ENCODE measurements around the gene KRTAP4-7. TPM values are rescaled to one million over a fixed set of nuclear protein-coding genes. Genes with fewer than 3 reads are reported as not detected.
"Not testable (repeated sequence)": the region's sequence is repeated elsewhere in the genome, so short reads cannot be mapped to it uniquely, and the experiment has no call there.

The KRTAP4-7 gene
- total RNA-seq, 4 donors from 2014 or later = not detected

DNA sequence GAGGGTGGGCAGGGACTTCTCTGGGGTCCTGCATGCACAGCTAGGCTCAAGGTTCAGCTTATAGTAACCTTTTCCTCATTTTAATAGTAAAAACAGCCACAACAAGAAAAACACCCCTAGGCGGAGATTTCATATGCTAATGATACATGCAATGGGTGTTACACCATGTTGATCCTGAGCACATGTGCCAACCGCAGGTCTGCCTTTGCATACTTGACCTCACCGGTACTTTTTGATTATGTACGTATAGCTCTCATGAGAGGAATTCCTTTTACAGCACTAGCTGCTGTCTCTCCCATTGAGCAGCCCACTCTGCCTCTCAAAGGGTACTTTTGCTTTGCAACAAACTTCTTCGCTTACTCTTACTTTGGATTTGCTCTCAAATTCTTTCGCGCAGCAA lies 12.1 kb downstream of the KRTAP4-7 start:
- TF ChIP-seq POLR2A (IDR thresholded peaks at IDR 0.05) = no peak
- TF ChIP-seq, protein P1, sequence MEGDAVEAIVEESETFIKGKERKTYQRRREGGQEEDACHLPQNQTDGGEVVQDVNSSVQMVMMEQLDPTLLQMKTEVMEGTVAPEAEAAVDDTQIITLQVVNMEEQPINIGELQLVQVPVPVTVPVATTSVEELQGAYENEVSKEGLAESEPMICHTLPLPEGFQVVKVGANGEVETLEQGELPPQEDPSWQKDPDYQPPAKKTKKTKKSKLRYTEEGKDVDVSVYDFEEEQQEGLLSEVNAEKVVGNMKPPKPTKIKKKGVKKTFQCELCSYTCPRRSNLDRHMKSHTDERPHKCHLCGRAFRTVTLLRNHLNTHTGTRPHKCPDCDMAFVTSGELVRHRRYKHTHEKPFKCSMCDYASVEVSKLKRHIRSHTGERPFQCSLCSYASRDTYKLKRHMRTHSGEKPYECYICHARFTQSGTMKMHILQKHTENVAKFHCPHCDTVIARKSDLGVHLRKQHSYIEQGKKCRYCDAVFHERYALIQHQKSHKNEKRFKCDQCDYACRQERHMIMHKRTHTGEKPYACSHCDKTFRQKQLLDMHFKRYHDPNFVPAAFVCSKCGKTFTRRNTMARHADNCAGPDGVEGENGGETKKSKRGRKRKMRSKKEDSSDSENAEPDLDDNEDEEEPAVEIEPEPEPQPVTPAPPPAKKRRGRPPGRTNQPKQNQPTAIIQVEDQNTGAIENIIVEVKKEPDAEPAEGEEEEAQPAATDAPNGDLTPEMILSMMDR (IDR thresholded peaks at IDR 0.05) = no peak
- intact Hi-C loops (cut with DNase I) = no loop called here
- H3K27me3 ChIP-seq = peaks cover 0 to 5% (median 0%) of the 10 kb centered on the region in 4 donors
- no peak for DNase-seq
- H3K4me1 ChIP-seq = no peaks in the 10 kb centered on the region
- H3K36me3 ChIP-seq = no peaks in the 10 kb centered on the region
- 89 to 90% methylated on average over 7 of the region's 7 CpGs for WGBS, 2 donors
- no peak overlapping the region for H3K4me3 ChIP-seq
- H3K27ac ChIP-seq = no peak overlapping the region
- H3K9me3 ChIP-seq = no peaks in the 10 kb centered on the region

DNA sequence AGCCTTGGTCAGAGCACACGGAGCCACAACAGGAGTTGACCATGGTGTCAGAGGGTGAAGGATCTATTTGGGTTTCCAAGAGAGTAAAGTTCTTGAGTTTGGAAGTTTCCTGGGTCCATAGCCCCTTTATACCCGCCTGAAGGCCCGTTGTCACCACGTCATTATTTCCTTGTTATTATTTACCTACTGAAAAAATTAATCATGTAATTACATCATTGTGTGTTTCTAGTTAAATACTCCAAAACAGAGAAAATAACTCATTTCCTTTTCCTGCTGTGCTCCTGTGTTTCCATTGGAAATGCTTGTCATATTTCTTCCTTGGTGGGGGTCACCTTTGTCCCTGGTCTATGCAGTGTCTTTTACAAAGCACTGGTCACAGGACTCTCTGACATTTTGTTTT lies 14.1 kb downstream of the KRTAP4-7 start, which contains the start of gene KRTAP4-8:
Gene KRTAP4-8, minus strand, starts transcription at position 101 of the 400 bp plus-strand sequence. Its CDS starts 58 bp downstream, at position 43.
- intact Hi-C loops (cut with DNase I) = no loop called here
- Histone ChIP-seq H3K4me1 (no peaks in the 10 kb centered on the region), H3K36me3 (no peaks in the 10 kb centered on the region), H3K27ac (no peak within 1 kb of the TSS), H3K4me3 (no peak within 1 kb of the TSS), H3K9me3 (no peaks in the 10 kb centered on the region), H3K27me3 (peaks cover 0 to 5% (median 0%) of the 10 kb centered on the region in 4 donors)
- no peak for DNase-seq
- TF ChIP-seq, protein P1 (IDR thresholded peaks at IDR 0.05) = no peak
- no peak for TF ChIP-seq POLR2A (IDR thresholded peaks at IDR 0.05)
- WGBS, 2 donors = 59 to 60% methylated on average over 4 of the region's 4 CpGs

DNA sequence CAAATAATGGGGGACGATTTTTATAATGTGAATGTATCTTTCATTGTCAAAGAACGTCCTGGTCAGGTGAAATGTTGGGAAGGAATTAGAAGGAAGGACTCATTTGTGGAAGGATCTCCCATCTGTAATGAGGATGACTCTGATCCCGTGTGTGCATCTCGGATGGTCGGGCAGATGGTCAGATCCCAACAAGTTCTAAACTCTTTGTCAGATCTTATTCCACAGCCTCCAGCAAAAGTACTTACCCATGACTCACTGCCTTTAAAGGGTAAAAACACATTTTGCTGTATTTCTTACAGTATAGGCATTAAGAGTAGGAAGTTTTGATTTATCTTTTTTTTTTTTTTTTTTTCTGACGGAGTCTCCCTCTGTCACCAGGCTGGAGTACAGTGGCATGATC lies 14.5 kb downstream of the KRTAP4-7 start:
- DNase-seq = no peak
- 41 to 45% methylated on average over 6 of the region's 6 CpGs for WGBS, 2 donors
- Histone ChIP-seq H3K36me3 (no peaks in the 10 kb centered on the region), H3K27ac (no peak overlapping the region), H3K4me3 (no peak overlapping the region), H3K4me1 (no peaks in the 10 kb centered on the region), H3K9me3 (no peaks in the 10 kb centered on the region), H3K27me3 (peaks cover 0 to 5% (median 0%) of the 10 kb centered on the region in 4 donors)
- intact Hi-C loops (cut with DNase I) = no loop called here
- TF ChIP-seq POLR2A (IDR thresholded peaks at IDR 0.05) = no peak
- TF ChIP-seq, protein P1 (IDR thresholded peaks at IDR 0.05) = no peak

DNA sequence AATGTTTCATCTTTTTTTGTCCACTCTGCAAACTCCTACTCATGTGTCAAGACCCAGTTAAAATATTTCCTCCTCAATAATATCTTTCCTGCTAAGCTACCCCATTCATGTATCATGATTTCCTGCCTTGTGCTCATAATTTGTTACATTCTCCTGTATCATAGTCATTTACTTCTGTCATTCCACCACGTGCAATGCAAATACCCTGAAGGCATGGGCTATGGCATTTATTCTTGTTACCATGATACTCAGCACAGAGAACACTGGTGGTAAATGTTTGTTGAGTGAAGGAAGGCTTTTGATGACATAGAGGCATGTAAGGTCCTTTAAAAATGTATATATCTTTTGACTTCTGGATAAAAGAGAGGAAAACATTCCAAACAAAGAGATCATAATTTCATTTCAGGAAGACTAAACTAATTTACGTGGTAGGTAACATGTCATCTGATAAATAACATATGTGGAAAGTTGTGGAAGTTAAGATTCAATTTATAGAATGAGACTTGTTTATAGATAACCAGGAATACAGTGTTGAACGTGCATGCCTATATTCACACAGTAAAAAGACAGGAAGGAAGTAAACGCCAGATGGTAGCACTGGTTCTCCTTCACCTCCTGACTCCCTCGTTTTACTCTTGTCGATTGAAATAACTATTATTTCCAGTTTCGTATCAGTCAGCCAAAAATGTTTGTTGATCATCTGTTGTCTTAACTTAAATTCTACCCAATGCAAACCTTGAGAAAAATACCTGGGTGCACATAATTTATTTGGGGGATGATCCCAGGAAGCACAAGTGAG lies 15.9 kb downstream of the KRTAP4-7 start:
- H3K9me3 ChIP-seq; H3K4me3 ChIP-seq; DNase-seq; intact Hi-C loops (cut with DNase I); H3K27ac ChIP-seq; H3K36me3 ChIP-seq; H3K4me1 ChIP-seq; H3K27me3 ChIP-seq: not testable (repeated sequence)
- 45 to 58% methylated on average over 7 of the region's 7 CpGs for WGBS, 2 donors

DNA sequence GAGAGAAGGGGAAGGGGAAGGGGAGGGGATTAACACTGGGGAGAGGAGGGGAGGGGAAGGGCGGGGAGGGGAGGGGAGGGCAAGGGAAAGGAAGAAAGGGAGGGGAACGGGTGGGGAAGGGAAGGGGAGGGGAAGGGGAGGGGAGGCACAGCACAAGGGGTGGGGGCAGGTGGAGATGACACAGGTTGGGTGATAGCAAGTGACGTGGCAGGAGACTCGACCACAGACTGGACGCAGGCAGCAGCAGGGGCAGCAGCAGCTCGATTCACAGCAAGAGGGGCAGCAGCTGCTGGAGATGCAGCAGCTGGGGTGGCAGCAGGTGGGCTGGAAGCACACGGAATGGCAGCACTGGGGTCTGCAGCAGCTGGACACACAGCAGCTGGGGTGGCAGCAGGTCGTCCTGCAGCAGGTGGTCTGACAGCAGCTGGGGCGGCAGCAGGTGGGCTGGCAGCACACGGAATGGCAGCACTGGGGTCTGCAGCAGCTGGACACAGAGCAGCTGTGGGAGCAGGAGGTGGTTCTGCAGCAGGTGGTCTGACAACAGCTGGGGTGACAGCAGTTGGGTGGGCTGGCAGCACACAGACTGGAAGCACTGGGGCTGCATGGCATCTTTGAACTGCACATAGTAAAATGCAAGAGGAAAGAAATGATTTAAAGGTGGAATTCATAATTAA lies 17.8 kb downstream of the KRTAP4-7 start, which contains the start of gene KRTAP4-16:
Gene KRTAP4-16, minus strand, starts transcription at position 624 of the 674 bp plus-strand sequence. Its CDS starts 0 bp downstream, at position 624.
- intact Hi-C loops (cut with DNase I) = no loop called here
- no peak for DNase-seq
- no peaks in the 10 kb centered on the region for H3K36me3 ChIP-seq
- no peaks in the 10 kb centered on the region for H3K4me1 ChIP-seq
- H3K27ac ChIP-seq = no peak within 1 kb of the TSS
- H3K4me3 ChIP-seq = no peak within 1 kb of the TSS
- WGBS, 2 donors = 49 to 76% methylated on average over 8 to 9 of the region's 10 CpGs
- no peaks in the 10 kb centered on the region for H3K9me3 ChIP-seq
- peaks cover 0 to 15% (median 0%) of the 10 kb centered on the region in 4 donors for H3K27me3 ChIP-seq
- TF ChIP-seq POLR2A (IDR thresholded peaks at IDR 0.05) = no peak
- TF ChIP-seq, protein P1 (IDR thresholded peaks at IDR 0.05) = no peak
